ENCODE data around the gene RET.

DNA sequence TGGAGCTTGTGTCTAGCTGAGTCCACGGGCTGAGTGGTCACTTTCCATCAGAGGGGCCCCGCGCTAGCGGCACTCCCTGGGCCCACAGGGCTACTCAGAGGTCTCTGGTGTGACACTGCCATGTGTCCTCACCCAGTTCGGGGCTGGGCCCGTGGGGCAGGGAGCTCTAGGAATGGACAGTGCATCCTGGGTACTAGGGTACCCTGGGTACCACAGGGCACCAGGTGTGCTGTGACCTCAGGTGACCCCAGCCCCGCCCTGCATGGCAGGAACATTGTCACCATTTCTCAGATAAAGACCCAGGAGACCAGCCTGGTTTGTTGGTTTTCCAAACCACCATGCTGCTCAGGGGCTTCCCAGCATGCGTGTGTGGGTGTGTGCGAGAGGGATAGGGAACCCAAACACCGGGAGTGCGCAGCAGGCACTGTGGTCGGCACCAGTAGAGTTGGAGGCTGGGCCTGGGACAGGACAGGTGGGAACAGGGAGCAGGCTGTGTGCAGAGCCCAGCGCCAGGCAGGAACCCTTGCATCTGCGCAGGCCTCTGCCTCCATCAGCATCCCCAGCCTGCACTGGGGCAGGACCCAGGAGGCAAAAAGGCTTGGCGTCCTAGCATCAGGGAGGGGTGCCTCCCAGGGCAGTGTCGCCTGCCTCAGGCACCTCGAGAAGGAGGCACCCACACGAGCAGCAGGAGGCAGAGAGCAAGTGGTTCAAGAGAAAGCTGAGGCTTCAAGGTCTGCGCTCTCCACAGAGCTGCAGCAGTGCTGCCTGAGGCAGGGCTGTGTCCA, 42.0 kb downstream of the RET start:
- TF ChIP-seq ZNF274 (IDR thresholded peaks at IDR 0.05; ENCODE audit: low read depth, low read length) (no peak), SUZ12 (IDR thresholded peaks at IDR 0.05; ENCODE audit: extremely low read depth, insufficient read depth, insufficient read length) (no peak), YY1 (IDR thresholded peaks at IDR 0.05; ENCODE audit: insufficient read depth, insufficient read length) (no peak)
